ENCODE measurements around the gene CTXND1. TPM values are rescaled to one million over a fixed set of nuclear protein-coding genes. Genes with fewer than 3 reads are reported as not detected.

Gene CTXND1
- total RNA-seq, 1 donor from 2014 or later: not detected

GRCh38 chr15:80210611-80211573 lies 41.1 kb downstream of the CTXND1 start:
- DNase-seq (ENCODE audit: low read depth): peak; percentile 6

DNA sequence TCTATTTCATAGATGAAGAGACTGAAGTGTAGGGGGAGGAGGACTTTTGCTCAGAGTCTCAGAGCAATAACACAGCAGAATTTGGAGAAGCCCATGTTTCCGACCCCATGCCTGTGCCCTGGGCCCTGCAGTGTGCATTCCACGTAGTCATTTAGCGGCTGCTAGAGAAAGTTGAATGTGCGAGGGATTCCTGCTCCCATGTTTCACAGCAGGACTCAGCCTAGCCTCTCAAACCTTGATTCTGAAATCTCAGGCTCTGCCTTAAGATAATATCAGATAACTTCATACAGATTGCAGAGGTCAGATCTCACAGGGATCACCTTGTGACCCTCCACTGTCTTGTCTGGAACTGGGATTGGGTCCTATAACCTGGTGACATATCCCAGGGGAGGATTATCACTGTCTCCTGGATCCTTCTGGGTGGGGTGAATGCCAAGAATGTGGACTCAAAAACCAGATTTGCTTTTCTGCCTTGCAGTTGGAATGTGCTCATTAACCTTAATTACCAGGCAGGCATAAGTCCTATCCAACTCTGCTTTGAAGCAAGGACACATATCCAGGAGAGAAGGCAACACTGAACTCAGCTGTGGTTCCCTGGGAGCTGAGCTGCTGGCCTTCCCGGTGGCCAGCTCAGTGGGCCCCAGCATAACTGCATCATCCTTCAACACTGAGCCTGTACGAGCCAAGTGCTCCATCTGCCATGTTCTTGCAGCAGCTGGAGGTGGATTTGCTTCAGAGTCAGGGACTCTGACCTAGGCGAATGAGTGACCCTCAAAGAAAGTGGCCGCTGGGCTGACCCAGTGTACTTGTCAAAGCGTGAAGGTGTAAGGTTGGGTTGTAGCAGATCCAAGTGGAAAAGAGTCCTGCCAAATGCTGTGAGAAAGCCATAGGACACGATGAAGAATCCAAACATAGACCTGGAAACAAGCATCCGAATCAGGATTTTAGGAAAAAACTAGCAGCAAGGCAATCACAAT lies 43.0 kb downstream of the CTXND1 start:
- no peak for DNase-seq (ENCODE audit: low read depth)

- no peak for DNase-seq (ENCODE audit: low read depth)
These were observed 44.1 kb downstream of the CTXND1 start for GRCh38 chr15:80207887-80208286.

GRCh38 chr15:80204231-80204630 lies 47.8 kb downstream of the CTXND1 start:
- DNase-seq (ENCODE audit: low read depth): no peak

DNA sequence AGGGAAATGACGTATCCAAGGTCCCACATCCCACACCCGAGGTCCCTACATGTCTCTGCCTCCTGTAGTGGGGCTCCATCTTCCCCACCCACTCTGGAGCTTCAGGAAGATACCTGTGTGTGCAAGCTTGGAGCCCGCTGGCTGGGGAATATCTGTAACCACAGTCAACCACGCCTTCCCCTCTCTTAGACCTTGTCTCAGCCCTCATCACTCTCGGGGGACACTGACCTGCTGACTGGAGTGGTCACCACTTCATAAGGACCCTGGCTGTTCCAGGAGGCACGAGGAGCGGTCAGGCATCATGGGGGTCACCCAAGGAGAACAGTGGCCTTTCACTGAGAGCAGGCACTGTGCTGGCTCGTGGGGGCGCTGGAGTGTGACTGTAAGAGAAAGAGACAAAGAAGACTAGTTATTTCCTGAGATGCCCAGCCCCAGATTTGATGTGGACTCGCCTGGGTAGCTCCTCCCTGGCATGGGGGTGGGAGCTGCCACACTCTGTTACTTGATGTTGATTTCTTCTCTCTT lies 48.6 kb downstream of the CTXND1 start:
- no peak for DNase-seq (ENCODE audit: low read depth)

DNA sequence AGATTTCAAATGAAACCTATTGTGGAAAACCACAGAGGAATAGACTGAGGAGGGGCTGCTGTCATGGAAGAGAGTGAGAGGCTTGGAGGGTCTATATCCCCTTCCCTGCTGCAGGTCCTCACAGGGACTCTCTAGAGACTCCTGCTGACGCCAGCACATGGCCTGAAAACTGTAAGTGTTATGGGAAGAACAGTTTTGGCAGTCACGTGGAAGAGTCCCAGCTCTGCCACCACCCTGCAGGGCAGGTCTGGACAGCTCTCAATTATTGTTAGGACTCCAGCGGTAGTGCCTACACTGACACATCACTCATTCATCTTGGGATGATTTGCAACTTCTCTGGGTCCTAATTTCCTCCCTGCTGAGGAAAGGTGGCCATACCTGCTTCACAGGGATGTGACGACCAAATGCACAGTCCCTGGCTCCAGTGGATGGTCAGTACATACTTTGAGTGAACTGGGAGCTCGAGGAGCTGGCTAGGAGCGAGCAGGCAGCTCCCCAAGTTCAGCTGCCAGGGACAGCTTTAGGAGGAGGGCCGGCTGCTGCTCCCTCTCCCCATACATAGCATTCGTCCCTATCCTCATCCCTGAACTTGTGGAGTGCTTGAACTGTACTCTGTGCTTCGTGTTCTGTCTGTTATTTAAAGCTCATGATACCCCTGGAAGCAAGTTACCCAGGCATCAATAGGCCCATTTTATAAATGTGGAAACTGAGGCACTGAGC lies 49.2 kb downstream of the CTXND1 start:
- DNase-seq (ENCODE audit: low read depth): no peak

- DNase-seq (ENCODE audit: low read depth): no peak
These were observed 50.0 kb downstream of the CTXND1 start for GRCh38 chr15:80202016-80202315.

DNA sequence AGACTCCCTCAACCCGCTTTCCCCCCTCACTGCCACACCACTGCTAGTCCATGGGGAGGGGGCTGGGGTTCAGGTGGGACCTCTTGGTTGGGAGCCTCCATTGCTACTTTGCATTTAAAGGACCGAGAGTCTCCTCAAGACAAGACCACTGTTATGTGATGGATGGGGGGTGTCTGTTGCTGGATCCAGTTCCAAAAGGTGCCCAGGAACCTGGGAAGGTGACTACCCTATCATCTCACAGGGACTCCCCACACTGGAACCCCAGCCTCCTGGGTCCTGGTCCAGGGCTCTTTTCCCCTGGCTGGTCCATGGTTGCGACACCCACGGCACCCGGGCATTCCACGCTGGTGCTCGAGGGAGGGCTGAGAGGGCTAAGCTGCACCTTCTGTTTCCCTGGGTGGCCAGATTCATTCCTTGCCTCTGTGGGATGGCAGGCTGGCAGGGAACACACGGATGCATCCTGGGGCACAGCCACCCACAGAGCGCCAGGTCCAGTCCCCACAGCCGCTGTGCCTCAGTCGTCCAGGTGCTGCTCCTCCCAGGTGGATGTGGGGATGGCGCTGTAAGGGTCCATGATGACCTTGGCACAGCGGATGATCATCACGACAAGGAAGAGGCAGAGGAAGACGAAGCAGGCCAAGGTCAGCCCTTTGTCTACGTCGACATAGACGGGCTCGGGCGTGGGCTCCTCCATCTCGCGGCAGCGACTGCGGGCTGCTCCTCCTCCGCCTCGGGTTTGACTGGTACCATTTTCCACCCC lies 50.6 kb downstream of the CTXND1 start:
- DNase-seq (ENCODE audit: low read depth): no peak

DNA sequence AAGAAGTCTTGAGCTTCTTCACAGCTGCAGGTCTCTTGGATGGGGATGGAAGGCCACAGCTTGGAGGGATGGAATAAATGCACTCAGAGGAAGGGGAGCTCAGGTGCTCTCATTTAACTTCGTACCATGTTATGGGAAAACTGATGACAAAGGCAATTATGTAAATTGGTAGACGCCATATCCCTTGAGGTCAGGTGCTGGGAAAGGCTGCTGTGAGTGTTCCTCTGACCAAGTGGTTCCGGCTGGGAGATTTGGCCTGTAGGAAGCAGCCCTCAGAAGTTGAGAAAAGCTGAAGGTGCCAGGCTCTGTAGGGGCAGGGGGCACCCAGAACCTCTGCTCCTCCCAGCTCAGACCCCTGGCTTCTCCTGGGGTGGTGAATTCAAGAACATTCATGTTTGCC lies 52.1 kb downstream of the CTXND1 start:
- no peak for DNase-seq (ENCODE audit: low read depth)

GRCh38 chr15:80199366-80199765 lies 52.6 kb downstream of the CTXND1 start:
- DNase-seq (ENCODE audit: low read depth): no peak

DNA sequence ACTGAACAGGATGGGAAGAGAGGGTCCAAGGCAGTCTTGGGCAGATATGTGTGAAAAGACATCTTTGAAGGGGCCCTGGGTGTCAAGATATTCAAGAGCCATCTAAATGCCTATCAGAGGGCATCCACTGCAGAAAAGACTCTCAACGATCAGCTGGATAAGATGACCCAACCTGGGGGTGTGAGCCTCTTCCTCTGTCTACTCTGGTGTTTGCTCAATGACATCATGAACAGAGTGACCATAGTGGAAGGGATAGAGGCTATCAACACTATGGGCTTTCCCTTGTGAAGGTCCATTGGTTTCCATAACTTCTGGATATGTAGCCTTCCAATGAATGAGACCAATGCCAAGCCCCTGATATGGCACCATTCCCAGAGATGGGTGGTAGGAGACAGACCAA lies 57.1 kb downstream of the CTXND1 start:
- no peak for DNase-seq (ENCODE audit: low read depth)

- DNase-seq (ENCODE audit: low read depth): no peak
These were observed 57.8 kb downstream of the CTXND1 start for GRCh38 chr15:80194186-80194585.

- no peak for DNase-seq (ENCODE audit: low read depth)
These were observed 60.0 kb downstream of the CTXND1 start for GRCh38 chr15:80191897-80192595.

DNA sequence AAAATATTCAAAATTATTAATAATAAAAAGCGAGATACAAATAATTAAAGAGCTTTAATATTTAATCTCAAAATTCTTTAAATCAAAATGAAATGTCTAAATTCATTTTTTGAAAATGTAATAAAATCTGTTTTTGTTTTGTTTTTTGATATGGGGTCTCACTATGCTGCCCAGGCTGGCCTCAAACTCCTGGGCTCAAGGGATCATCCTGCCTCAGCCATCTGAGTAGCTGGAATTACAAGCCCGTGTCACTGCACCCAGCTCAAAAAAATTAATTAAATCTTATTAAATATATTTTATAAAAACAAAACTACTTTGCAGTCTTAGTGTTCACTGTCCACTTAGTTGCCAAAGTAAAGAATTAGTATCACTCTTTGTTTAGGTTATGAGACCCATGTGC lies 60.8 kb downstream of the CTXND1 start:
- DNase-seq (ENCODE audit: low read depth): no peak

DNA sequence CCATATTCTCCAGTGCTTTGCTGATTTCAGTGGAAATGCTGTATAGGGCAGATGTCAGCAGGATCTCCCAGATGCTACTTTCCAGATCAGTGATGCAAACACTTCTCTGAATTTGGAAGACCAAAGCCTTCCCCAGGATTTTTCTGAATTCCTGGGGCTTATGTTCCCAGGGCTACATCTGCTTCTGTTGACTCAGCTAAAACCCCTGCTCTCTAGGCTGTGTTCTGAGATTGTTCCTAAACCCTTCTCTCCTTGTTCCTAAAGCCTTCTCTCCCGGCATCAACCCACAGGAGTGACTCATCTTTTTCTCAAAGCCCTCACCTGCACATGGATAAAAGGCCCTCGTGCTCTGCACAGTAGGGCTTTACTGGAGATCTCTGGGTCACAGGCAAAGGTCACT lies 63.8 kb downstream of the CTXND1 start:
- DNase-seq (ENCODE audit: low read depth): peak; percentile 16

DNA sequence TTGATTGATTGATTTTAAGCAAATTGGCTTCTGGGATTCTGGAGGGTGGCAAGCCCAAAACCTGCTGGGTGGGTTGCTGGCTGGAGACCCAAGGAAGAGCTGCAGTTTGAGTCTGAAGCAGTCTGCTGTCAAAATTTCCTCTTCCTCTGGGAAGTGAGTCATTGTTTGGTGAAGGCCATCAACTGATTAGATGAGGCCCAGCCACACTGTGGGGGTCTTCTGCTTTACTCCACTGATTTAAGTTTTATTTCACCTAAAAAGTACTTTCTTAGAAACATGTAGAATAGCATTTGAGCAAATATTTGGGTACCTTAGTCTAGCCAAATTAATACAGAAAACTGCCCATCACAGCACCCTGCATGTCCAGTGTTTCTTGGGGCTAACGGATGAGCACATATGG lies 65.4 kb downstream of the CTXND1 start:
- DNase-seq (ENCODE audit: low read depth): no peak

- DNase-seq (ENCODE audit: low read depth): no peak
These were observed 65.9 kb downstream of the CTXND1 start for GRCh38 chr15:80186066-80186465.

GRCh38 chr15:80185152-80185551 lies 66.9 kb downstream of the CTXND1 start:
- DNase-seq (ENCODE audit: low read depth): no peak

DNA sequence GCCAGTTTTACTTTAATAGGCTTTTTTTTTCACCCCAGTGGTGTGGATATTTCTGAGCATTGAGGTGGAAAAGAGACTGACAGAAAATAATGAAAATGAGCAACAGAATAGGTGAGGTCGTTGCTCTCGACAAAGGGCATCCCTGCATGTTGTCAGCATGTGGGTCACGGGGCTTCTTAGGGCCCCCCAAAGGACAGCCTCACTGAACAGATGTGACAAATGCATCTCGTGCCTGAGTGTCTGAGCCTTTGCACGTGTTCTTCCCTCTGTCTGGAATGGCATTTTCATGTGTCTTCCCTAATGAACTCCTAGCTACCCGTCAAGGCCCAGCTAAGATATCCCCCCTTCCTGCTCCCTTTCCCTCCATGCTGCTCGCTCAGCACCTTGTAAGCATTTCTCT lies 67.5 kb downstream of the CTXND1 start:
- DNase-seq (ENCODE audit: low read depth): no peak

DNA sequence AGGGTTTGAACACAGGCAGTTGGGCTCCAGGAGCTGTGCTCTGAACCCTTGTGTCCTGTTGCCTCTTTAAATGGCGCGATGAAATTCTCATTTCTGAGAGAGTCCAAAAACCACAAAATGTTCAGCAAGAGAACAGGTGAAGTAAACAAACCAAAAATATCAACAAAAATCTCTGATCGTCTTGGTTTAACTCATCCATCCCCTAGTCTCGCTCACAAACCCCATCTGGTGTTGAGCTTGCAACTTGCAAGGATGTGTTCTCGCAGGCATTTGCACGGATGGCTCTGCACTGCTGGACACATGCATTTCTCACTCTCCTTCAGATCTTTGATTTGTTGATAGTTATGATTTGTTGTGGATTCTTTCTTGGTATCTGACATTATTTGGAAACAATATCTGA lies 68.1 kb downstream of the CTXND1 start:
- DNase-seq (ENCODE audit: low read depth): peak; percentile 67
